Activated T-cell treated with anti-CD3 and anti-CD28 coated beads, Interleukin-2, amount 50 U/mL, for 24 hours (primary cell): ENCODE results near the gene INHA.
A peak's percentile ranks its signal among the peaks of the same experiment; 100 is the strongest.

Experiments used
- DNase-seq: peaks from one replicate; pipeline ENCODE4 v3.0.0-alpha.2; 2020
- H3K27ac Mint-ChIP-seq: 2 replicates; pipeline ENCODE4 v1.8.0; 2020; ENCODE audit warnings: mild to moderate bottlenecking, mixed read lengths
- H3K27me3 Mint-ChIP-seq: 2 replicates; pipeline ENCODE4 v1.8.0; 2020; ENCODE audit warnings: mixed read lengths
- H3K36me3 Mint-ChIP-seq: 2 replicates; pipeline ENCODE4 v1.8.0; 2020; ENCODE audit warnings: low read depth, mixed read lengths
- H3K4me1 Mint-ChIP-seq: 2 replicates; pipeline ENCODE4 v1.8.0; 2020; ENCODE audit warnings: low read depth, mixed read lengths
- H3K4me3 Mint-ChIP-seq: 2 replicates; pipeline ENCODE4 v1.8.0; 2020; ENCODE audit warnings: mild to moderate bottlenecking, moderate library complexity, mixed read lengths
- H3K9me3 Mint-ChIP-seq: 2 replicates; pipeline ENCODE4 v1.8.0; 2020; ENCODE audit warnings: mixed read lengths

Gene INHA

DNA sequence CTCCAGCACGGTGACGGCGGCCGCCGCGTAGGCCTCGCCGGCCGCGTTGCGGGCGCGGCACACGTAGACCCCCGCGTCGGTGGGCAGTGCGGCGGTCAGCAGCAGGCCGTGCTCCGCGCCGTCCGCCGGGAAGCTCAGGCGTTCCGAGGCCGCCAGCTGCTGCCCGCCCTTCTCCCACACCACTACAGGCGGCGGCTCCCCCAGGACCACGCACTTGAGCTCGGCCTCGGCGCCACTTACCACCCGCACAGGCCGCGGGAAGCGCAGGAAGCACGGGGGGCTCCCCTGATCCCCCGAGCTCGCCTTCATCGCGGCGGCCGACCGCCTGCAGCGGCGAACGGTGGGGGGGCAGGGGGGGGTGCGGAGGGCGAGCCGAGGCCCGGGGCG is 1.2 kb upstream of the INHA start:
- Mint-ChIP-seq H3K4me3 (no peak overlapping the region), H3K4me1 (peaks cover 3% of the 10 kb centered on the region), H3K36me3 (no peaks in the 10 kb centered on the region), H3K27me3 (peaks cover 60% of the 10 kb centered on the region), H3K27ac (no peak overlapping the region), H3K9me3 (no peaks in the 10 kb centered on the region)
- no peak for DNase-seq

DNA sequence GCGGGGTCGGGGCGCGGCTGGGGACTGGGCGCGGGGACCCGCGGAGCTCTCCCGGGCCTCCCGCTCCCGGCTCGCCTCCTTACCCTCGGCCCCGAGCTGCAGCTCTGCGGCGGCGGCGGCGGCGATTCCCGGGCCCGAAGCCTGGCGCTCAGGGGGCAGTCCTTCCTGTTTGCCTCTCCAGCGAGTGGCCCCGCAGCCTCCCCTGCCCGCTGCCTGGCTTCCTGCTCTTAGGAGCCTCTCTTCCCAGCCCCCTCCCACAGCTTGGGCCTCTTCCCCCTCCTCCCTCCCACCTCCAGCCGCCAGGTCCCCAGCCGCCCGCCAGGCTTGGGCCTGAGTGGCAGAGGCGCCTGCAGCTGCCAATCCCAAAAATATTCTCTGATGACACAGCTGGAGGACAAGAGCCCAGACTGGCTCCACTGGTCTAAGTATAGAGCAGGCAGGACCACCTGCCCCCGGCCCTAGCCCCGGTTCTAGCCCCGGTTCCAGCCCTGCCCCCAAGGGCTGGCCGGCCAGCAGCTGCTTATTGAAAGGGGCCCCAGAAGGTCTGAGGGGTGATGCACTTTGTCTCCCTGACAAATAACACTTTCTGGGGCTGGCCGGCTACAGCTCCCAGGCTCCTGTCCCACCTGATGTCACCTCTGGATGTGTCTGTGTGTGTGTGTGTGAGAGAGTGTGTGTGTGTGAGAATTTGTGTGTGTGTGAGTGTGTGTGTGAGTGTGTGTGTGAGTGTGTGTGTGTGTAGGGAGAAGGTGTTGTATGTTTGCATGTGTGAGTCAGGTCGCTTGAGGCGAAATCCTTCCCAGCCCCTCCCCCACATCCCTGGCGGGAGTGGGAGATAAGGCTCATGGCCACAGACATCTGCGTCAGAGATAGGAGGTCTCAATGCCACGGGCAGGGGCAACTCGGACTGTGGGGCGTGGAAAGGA is 536 bp upstream of the INHA start, which contains the start of gene OBSL1:
TSS of gene OBSL1 (minus strand) at position 229 of the 926 bp plus-strand sequence. CDS start 307 bp downstream, outside the sequence.
- DNase-seq = peak; percentile 37
- peaks cover 3% of the 10 kb centered on the region for H3K4me1 Mint-ChIP-seq
- H3K27ac Mint-ChIP-seq = no peak within 1 kb of the TSS
- H3K4me3 Mint-ChIP-seq = peak within 1 kb of the TSS; percentile 62
- H3K9me3 Mint-ChIP-seq = no peaks in the 10 kb centered on the region
- no peaks in the 10 kb centered on the region for H3K36me3 Mint-ChIP-seq
- peaks cover 63% of the 10 kb centered on the region for H3K27me3 Mint-ChIP-seq

DNA sequence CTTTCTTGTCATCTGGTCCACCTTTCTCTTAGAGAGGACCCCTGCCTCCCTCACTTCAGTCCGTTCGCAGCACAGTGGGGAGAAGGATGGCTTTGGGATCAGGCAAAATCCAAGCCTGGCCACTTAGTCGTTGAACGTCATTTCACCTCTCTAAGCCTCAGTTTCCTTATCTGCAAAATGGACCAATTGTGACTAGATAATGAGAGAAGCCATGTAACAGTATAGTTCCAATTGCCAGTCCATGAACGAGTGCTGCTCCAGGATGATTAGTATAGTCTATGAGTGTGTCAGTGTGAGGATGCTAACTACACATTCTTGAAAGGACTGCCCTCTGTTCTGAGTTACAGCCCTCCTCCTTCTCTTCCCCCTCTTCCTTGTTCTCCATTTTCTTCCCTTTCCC is 1.1 kb downstream of the INHA start:
- no peak overlapping the region for H3K4me3 Mint-ChIP-seq
- no peaks in the 10 kb centered on the region for H3K9me3 Mint-ChIP-seq
- no peak overlapping the region for H3K27ac Mint-ChIP-seq

DNA sequence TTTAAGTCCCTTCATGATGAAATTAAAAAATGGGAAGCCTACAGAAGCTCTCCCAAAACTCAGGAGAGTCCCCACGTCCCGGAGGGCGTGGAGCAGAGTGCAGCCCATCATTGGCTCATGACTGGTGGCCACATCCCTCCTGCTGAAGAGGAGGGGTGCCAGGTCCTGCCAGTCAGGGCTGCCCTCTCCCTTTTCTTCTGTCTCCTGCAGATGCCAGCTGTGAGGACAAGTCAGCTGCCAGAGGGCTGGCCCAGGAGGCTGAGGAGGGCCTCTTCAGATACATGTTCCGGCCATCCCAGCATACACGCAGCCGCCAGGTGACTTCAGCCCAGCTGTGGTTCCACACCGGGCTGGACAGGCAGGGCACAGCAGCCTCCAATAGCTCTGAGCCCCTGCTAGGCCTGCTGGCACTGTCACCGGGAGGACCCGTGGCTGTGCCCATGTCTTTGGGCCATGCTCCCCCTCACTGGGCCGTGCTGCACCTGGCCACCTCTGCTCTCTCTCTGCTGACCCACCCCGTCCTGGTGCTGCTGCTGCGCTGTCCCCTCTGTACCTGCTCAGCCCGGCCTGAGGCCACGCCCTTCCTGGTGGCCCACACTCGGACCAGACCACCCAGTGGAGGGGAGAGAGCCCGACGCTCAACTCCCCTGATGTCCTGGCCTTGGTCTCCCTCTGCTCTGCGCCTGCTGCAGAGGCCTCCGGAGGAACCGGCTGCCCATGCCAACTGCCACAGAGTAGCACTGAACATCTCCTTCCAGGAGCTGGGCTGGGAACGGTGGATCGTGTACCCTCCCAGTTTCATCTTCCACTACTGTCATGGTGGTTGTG is 2.6 kb downstream of the INHA start:
- Mint-ChIP-seq H3K27ac (no peak overlapping the region), H3K4me1 (peaks cover 3% of the 10 kb centered on the region), H3K36me3 (no peaks in the 10 kb centered on the region), H3K9me3 (no peaks in the 10 kb centered on the region), H3K27me3 (peaks cover 58% of the 10 kb centered on the region), H3K4me3 (no peak overlapping the region)
- DNase-seq = no peak

More for the DNA sequence above, 1.1 kb downstream of the INHA start:
- no peaks in the 10 kb centered on the region for H3K36me3 Mint-ChIP-seq
- peaks cover 3% of the 10 kb centered on the region for H3K4me1 Mint-ChIP-seq
- peaks cover 68% of the 10 kb centered on the region for H3K27me3 Mint-ChIP-seq
- DNase-seq = no peak

DNA sequence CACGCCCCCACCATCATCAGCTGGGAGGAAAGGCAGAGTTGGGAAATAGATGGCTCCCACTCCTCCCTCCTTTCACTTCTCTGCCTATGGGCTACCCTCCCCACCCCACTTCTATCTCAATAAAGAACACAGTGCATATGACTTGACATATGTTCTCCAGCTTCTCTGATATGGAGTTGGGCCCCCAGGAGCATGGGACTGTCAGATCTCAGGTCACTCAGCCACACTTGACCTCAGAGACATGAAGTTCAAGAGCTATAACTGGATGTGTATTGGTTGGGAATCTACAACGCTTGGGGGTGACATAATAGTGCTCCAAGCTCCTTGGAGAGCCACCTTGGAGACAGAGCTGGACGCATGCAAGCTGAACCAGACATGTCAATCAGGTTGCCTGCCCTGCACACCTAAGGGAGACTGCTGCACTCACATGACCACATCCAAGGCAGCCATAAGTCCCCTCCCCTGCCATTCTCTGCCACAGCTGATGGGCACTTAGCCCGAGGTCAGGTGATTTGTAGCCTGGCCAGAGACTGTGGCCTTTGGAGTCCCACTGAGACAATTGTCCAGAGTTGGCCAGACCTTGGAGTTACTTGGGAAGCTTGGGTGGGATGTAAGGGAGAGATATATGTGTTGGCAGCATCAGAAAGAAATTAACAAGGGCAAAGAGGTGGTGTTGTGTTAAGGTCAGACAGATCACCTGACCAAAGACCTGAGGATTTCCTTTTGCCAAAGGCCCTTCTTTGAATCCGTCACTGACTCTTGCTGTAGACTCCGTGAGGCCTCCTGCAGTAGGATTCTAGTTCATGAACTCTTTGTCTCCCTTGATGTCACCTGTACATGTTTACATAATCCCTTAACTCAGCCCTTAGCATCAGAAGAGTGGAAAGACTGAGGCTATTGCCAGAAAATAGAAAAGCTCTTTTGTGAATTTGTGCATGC is 3.7 kb downstream of the INHA start:
- no peak overlapping the region for H3K4me3 Mint-ChIP-seq
- no peaks in the 10 kb centered on the region for H3K36me3 Mint-ChIP-seq
- DNase-seq = no peak
- no peaks in the 10 kb centered on the region for H3K4me1 Mint-ChIP-seq
- no peaks in the 10 kb centered on the region for H3K9me3 Mint-ChIP-seq
- peaks cover 52% of the 10 kb centered on the region for H3K27me3 Mint-ChIP-seq
- H3K27ac Mint-ChIP-seq = no peak overlapping the region

DNA sequence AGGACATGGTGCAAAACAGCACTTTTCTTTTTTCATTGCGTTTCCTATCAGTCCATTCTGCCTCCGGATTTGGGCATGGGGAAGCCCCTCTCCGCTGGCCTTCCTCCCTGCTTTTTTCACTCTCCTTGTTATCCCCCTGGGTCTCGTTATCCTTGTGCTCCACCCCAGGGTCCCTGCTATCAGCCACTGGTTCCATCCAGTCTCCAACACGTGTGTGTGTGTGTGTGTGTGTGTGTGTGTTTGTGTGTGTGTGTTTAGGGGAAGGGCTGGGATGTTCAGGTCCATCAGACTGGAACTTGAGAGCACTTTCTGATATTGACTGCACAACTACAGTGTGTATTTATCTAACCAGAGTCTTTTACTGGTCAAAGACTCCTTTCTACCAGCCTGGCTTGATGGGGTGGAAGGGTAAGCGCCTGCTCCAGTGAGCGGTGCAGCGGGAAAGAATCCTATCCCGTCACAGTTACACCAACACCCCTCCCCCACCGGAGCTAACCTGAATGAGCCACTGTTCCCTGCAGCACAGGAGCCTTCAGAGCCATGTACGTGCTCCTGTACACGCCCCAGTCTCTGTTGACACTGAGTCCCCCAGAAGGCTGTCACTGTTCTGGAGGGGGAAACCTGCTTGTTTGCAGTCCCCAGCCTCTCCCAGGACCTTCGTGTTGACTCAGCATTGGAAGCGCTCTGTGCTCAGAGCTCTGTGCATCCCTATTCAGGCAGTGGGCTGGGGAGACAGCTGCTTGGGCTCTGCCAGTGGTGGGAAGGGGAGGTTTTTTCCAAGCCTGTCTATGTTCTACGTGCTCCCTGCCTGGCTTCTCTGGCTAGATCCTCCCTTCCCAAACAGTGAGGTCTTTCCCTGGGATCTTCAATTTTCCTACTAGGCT is 4.6 kb downstream of the INHA start:
- H3K27ac Mint-ChIP-seq = no peak overlapping the region
- DNase-seq = no peak
- H3K4me3 Mint-ChIP-seq = no peak overlapping the region
- H3K4me1 Mint-ChIP-seq = no peaks in the 10 kb centered on the region
- H3K36me3 Mint-ChIP-seq = no peaks in the 10 kb centered on the region
- peaks cover 48% of the 10 kb centered on the region for H3K27me3 Mint-ChIP-seq
- H3K9me3 Mint-ChIP-seq = no peaks in the 10 kb centered on the region

DNA sequence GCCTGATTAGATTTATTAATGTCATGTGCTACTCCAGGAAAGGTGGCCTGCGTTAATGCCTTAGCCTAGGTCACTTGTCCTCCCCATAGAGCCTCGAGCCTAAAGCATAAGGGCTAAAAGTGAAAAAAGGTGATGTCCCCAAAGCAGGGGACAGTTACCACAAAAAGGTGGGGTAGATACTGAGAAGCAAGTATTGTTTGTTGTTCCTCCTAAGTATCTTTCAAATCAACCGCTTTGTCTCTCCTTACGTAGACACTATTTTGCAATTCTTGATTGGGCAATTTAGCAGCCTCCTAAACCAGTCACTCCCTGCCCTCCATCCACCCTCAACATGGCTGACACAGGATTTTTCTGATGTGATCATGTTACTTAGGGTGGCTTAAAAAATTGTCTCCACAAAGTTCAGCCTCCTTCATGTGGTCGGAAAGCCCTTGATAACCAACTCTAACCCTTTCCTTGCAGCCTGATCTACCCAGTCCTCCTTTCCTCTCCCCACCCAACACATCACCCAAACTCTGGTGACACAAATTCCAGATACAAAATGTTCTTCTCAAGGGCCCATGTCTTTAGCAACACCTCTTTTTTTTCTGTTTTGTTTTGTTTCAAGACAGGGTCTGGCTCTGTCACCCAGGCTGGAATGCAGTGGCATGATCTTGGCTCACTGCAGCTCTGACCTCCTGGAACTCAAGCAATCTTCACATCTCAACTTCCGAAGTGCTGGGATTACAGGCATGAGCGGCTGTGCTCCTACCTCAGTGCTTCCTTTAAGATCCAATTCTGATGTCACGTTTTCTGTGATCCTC is 6.9 kb downstream of the INHA start:
- no peaks in the 10 kb centered on the region for H3K9me3 Mint-ChIP-seq
- DNase-seq = no peak
- no peaks in the 10 kb centered on the region for H3K4me1 Mint-ChIP-seq
- H3K36me3 Mint-ChIP-seq = no peaks in the 10 kb centered on the region
- peaks cover 30% of the 10 kb centered on the region for H3K27me3 Mint-ChIP-seq
- no peak overlapping the region for H3K27ac Mint-ChIP-seq
- H3K4me3 Mint-ChIP-seq = no peak overlapping the region

DNA sequence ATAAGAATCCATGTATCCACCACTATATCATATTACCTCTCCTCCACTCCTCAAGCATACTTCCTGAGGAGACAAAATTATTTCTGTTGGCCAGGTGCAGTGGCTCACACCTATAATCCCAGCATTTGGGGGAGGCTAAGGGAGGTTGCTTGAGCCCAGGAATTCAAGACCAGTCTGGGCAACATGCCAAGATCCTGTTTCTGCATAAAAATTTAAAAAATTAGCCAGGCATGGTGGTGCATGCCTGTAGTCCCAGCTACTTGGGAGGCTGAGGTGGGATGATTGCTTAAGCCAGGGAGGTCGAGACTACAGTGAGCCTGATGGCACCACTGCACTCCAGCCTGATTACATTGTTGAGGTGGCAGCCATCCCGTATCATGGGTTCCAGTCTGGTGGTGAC is 9.2 kb downstream of the INHA start:
- H3K9me3 Mint-ChIP-seq = no peaks in the 10 kb centered on the region
- H3K4me1 Mint-ChIP-seq = no peaks in the 10 kb centered on the region
- H3K27me3 Mint-ChIP-seq = peaks cover 19% of the 10 kb centered on the region
- DNase-seq = no peak
- no peak overlapping the region for H3K4me3 Mint-ChIP-seq
- no peak overlapping the region for H3K27ac Mint-ChIP-seq
- H3K36me3 Mint-ChIP-seq = no peaks in the 10 kb centered on the region

DNA sequence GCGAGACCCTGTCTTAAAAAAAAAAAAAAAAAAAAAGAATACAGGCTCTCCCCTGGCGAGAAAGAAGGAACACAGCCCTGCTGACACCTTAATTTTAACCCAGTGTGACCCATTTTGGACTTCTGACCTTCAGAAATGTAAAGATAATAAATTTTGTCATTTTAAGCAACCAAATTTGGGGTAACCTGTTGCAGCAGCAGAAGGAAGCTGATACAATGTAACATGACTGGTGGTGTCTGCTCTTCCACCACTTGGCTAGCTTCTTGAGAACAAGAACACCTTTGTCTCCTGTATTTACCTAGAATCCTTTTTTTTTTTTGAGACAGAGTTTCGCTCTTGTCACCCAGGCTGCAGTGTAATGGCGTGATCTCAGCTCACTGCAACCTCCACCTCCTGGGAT is 19.0 kb downstream of the INHA start:
- H3K27me3 Mint-ChIP-seq = peaks cover 5% of the 10 kb centered on the region
- no peak overlapping the region for H3K4me3 Mint-ChIP-seq
- no peak for DNase-seq
- no peaks in the 10 kb centered on the region for H3K36me3 Mint-ChIP-seq
- H3K27ac Mint-ChIP-seq = no peak overlapping the region
- H3K4me1 Mint-ChIP-seq = no peaks in the 10 kb centered on the region
- H3K9me3 Mint-ChIP-seq = no peaks in the 10 kb centered on the region

DNA sequence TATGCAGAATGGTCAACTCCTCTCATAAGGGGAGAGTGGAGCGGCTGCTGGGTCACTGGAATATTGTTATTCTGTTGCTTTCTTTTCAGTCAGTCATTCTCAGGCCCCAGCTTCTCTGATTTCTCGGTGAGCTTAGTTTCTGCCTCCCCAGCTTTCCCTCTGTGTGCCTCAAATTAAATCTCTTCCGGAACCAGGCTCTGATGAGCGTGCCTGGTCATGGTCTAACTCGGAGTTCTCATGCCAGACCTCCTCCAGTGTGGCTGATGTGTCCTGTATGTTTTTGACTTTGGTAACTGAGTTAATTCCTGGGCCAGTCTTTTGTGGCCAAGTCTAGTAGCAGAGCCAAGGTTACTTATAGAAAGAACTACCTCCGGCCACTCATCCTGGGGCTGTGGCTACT is 20.6 kb downstream of the INHA start:
- peaks cover 6% of the 10 kb centered on the region for H3K4me1 Mint-ChIP-seq
- H3K27me3 Mint-ChIP-seq = peaks cover 3% of the 10 kb centered on the region
- peaks cover 5% of the 10 kb centered on the region for H3K36me3 Mint-ChIP-seq
- H3K4me3 Mint-ChIP-seq = no peak overlapping the region
- H3K27ac Mint-ChIP-seq = no peak overlapping the region
- no peaks in the 10 kb centered on the region for H3K9me3 Mint-ChIP-seq
- no peak for DNase-seq

DNA sequence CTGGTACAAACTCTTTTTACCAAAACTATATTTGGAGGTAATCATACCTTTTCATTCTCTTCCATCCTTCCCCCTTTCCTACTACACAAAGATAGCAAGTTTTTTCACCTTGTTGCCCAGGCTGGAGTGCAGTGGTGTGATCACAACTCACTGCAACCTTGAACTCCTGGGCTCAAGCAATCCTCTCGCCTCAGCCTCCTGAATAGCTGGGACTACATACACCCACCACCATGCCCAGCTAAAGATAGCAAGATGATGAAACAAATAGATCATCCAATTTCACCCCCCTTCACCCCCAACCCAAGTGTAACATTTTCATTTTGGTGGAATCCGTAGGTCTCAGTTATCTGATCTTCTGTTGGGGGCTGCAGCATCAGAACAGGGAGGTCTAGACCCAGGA is 21.0 kb downstream of the INHA start:
- Mint-ChIP-seq H3K9me3 (no peaks in the 10 kb centered on the region), H3K4me3 (no peak overlapping the region), H3K27ac (no peak overlapping the region), H3K4me1 (peaks cover 8% of the 10 kb centered on the region), H3K27me3 (peaks cover 3% of the 10 kb centered on the region), H3K36me3 (peaks cover 9% of the 10 kb centered on the region)
- no peak for DNase-seq

DNA sequence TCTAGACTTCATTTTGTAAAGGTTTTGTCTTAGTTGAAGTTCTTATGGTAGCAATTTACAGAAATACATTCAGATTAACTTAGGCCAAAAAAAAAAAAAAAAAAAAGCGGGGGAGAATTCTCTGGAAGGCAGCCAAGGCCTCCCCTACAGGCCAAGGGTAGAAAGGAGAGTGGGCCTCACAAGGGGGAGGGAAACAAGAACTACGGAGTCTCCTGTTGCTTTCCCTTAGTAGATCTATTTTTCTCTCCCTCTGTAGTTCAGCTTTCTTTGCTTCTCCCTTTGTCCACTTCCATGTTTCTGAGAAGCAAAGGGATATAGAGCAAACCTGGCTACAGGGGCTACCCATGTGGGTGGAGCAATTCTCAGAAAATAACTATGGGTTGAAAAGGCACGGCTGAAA is 23.1 kb downstream of the INHA start:
- Mint-ChIP-seq H3K36me3 (peaks cover 12% of the 10 kb centered on the region), H3K27me3 (peaks cover 3% of the 10 kb centered on the region), H3K4me1 (peaks cover 19% of the 10 kb centered on the region), H3K9me3 (no peaks in the 10 kb centered on the region), H3K4me3 (no peak overlapping the region), H3K27ac (no peak overlapping the region)
- DNase-seq = no peak
